ENCODE measurements around the gene NGF. TPM values are rescaled to one million over a fixed set of nuclear protein-coding genes. Genes with fewer than 3 reads are reported as not detected.

The NGF gene
- total and polyA plus RNA-seq, 2 of the 4 experiments (the other 2 are of a cell fraction), result 12.5 to 21.7 TPM

- Histone ChIP-seq H2AK9ac (replicated peaks; ENCODE audit: low read depth, low read length, poor library complexity) (no peak overlapping the region), H3K18ac (ENCODE audit: low read depth, low read length) (no peak overlapping the region), H2BK120ac (ENCODE audit: low read depth, low read length) (no peak overlapping the region), H3K56ac (ENCODE audit: extremely low read depth, insufficient read depth, low read length) (no peak overlapping the region), H2AK5ac (ENCODE audit: low read depth, low read length) (no peak overlapping the region), H2BK5ac (ENCODE audit: low read depth, low read length, poor library complexity, severe bottlenecking) (no peak overlapping the region), H3K9ac (ENCODE audit: low read depth, low read length) (no peak overlapping the region), H3K27me3 (ENCODE audit: control insufficient read depth, insufficient read depth, low read length) (peaks cover 7% of the 10 kb centered on the region; the same call in 1 of the 2 replicates), H3K4ac (ENCODE audit: low read depth, low read length) (no peak overlapping the region), H4K91ac (ENCODE audit: insufficient read depth, low read depth, low read length) (no peak overlapping the region), H3K79me1 (ENCODE audit: low read depth in 1 of 2, low read length in 2 of 2) (peaks cover 5 to 17% of the 10 kb centered on the region in 2 experiments; a peak in 2 of 4 replicates), H2BK15ac (ENCODE audit: low read depth, low read length) (no peak overlapping the region), H3K9me1 (ENCODE audit: insufficient read depth, low read length) (no peaks in the 10 kb centered on the region), H4K5ac (ENCODE audit: low read depth, low read length) (no peak overlapping the region), H3K4me1 (ENCODE audit: control insufficient read depth, insufficient read depth, low read length) (0 out of 2 replicates have a peak, but pooled peaks cover 4% of the 10 kb centered on the region), H3K9me3 (ENCODE audit: control insufficient read depth, insufficient read depth, low read length) (no peaks in the 10 kb centered on the region), H4K20me1 (ENCODE audit: insufficient read depth, low read length) (no peaks in the 10 kb centered on the region), H2BK20ac (ENCODE audit: low read depth, low read length) (no peak overlapping the region), H3K36me3 (ENCODE audit: control insufficient read depth, insufficient read depth, low read length) (no peaks in the 10 kb centered on the region), H3K27ac (ENCODE audit: insufficient read depth, low read length) (no peak overlapping the region), H3K14ac (replicated peaks; ENCODE audit: low read depth, low read length) (no peak overlapping the region), H3K4me3 (ENCODE audit: insufficient read depth, low read depth, low read length) (no peak overlapping the region), H3K23ac (ENCODE audit: low read depth, low read length) (no peak overlapping the region), H4K8ac (ENCODE audit: low read depth in 2 of 2, low read length in 2 of 2) (no peak overlapping the region), H2AFZ (replicated peaks; ENCODE audit: low read length, poor library complexity) (no peak overlapping the region), H3K4me2 (ENCODE audit: low read depth, low read length) (no peak overlapping the region)
- no CpG with 5 or more reads among the region's 3 CpGs for WGBS, 2 experiments (ENCODE audit: extremely low coverage in 2 of 2, insufficient read length in 1 of 2)
- TF ChIP-seq RCOR1 (IDR thresholded peaks at IDR 0.05; ENCODE audit: insufficient replicate concordance, low read length) (no peak), SMC3 (IDR thresholded peaks at IDR 0.05; ENCODE audit: low read depth, low read length) (no peak), USF2 (IDR thresholded peaks at IDR 0.05; ENCODE audit: low read depth, low read length) (no peak), MXI1 (IDR thresholded peaks at IDR 0.05; ENCODE audit: borderline replicate concordance, low read depth, low read length) (no peak), NFE2L2 (IDR thresholded peaks at IDR 0.05; ENCODE audit: low read depth, low read length) (no peak), RFX5 (IDR thresholded peaks at IDR 0.05; ENCODE audit: low read depth, low read length) (no peak), BHLHE40 (IDR thresholded peaks at IDR 0.05; ENCODE audit: low read depth, low read length) (no peak), RAD21 (IDR thresholded peaks at IDR 0.05; ENCODE audit: low read length) (no peak), CHD1 (IDR thresholded peaks at IDR 0.05; ENCODE audit: low read depth, low read length) (no peak), MAZ (IDR thresholded peaks at IDR 0.05; ENCODE audit: borderline replicate concordance, low read depth, low read length) (no peak), POLR2A (IDR thresholded peaks at IDR 0.05; ENCODE audit: low read depth, low read length) (no peak), CTCF (conservative IDR thresholded peaks at IDR 0.05; ENCODE audit: low read depth, low read length) (no peak), ELK1 (IDR thresholded peaks at IDR 0.05; ENCODE audit: borderline replicate concordance, low read depth, low read length) (no peak), FOS (IDR thresholded peaks at IDR 0.05; ENCODE audit: low read depth, low read length) (no peak), CEBPB (IDR thresholded peaks at IDR 0.05; ENCODE audit: low read depth, low read length) (no peak), MAFK (IDR thresholded peaks at IDR 0.05; ENCODE audit: low read depth, low read length) (no peak)
- CTCF ChIA-PET, result no interaction called here
- POLR2A ChIA-PET (ENCODE audit: unreplicated experiment), result no interaction called here
- dilution Hi-C loops (cut with HindIII; ENCODE audit: low sequenced_read_pairs, unreplicated experiment), result no loop called here
- intact Hi-C loops (cut with micrococcal nuclease), result no loop called here
- no TSS peak for BruUV-seq (replicated peaks)
- in situ Hi-C loops (cut with MboI; ENCODE audit: low sequenced_read_pairs), result loop anchor here (5.0 kb wide), 1 partner anchor 41 kb away; no protein-coding TSS in a partner anchor
- ATAC-seq (ENCODE audit: low read depth) (no peak), DNase-seq (no peak)
Observed at GRCh38 chr1:115340879-115341278, 2.8 kb upstream of the NGF start.

Measured in IMR-90 (cell line).